GM23338 (cell line): ENCODE measurements around the gene KCNB1. TPM values are rescaled to one million over a fixed set of nuclear protein-coding genes. Genes with fewer than 3 reads are reported as not detected.

ENCODE experiments used
- ATAC-seq: fragments of 200-7000 bp; cut with Tn5 transposase; 3 replicates; pipeline ENCODE4 v1.9.1; 2020
- DNase-seq: peaks from one replicate; pipeline ENCODE4 v3.0.0-alpha.2; 2015; ENCODE audit warnings: low spot score
- H2AFZ ChIP-seq: fragments of 200-600 bp; sonication (generic); 2 replicates; pipeline ENCODE4 v1.8.0; 2016; ENCODE audit warnings: antibody characterized with exemption, mild to moderate bottlenecking, moderate library complexity
- H3F3A ChIP-seq: fragments of 200-600 bp; sonication (generic); replicated peaks from 2 replicates; pipeline ENCODE4 v1.8.0; 2017; ENCODE audit warnings: antibody characterized with exemption, mixed run types, low read depth
- H3K27ac ChIP-seq: fragments of 200-600 bp; sonication (generic); 2 replicates; pipeline ENCODE4 v1.6.1; 2016; ENCODE audit warnings: low read depth
- H3K27me3 ChIP-seq: fragments of 200-600 bp; sonication (generic); 2 replicates; pipeline ENCODE4 v1.8.0; 2016; ENCODE audit warnings: mild to moderate bottlenecking, mixed run types, moderate library complexity; ENCODE audit not compliant: insufficient read depth
- H3K36me3 ChIP-seq: fragments of 200-600 bp; sonication (generic); 2 replicates; pipeline ENCODE4 v1.8.0; 2016; ENCODE audit warnings: mild to moderate bottlenecking; ENCODE audit not compliant: insufficient read depth
- H3K4me1 ChIP-seq: fragments of 200-600 bp; sonication (generic); 2 replicates; pipeline ENCODE4 v1.8.0; 2016; ENCODE audit warnings: mild to moderate bottlenecking, moderate library complexity; ENCODE audit not compliant: insufficient read depth
- H3K4me2 ChIP-seq: fragments of 200-600 bp; sonication (generic); 2 replicates; pipeline ENCODE4 v1.7.1; 2017; ENCODE audit warnings: mixed run types
- H3K4me3 ChIP-seq: fragments of 200-600 bp; sonication (generic); 2 replicates; pipeline ENCODE4 v1.6.1; 2016; ENCODE audit warnings: mixed run types
- H3K79me2 ChIP-seq: fragments of 200-600 bp; sonication (generic); replicated peaks from 2 replicates; pipeline ENCODE4 v1.8.0; 2017; ENCODE audit warnings: mild to moderate bottlenecking; ENCODE audit not compliant: insufficient read depth
- H3K9me2 ChIP-seq: fragments of 200-600 bp; sonication (generic); 2 replicates; pipeline ENCODE4 v1.8.0; 2017; ENCODE audit not compliant: insufficient read depth
- H4K20me1 ChIP-seq: fragments of 200-600 bp; sonication (generic); replicated peaks from 2 replicates; pipeline ENCODE4 v1.8.0; 2017; ENCODE audit warnings: mild to moderate bottlenecking; ENCODE audit not compliant: insufficient read depth
- H3K27ac Mint-ChIP-seq: 2 replicates; pipeline ENCODE4 v1.8.0; 2020; ENCODE audit warnings: inconsistent platforms, mild to moderate bottlenecking, moderate library complexity, mixed read lengths
- H3K27me3 Mint-ChIP-seq: 3 replicates; pipeline ENCODE4 v1.8.0; 2022; ENCODE audit warnings: low read depth, mild to moderate bottlenecking, moderate library complexity, mixed read lengths, inconsistent platforms; ENCODE audit not compliant: insufficient read depth, poor library complexity
- H3K36me3 Mint-ChIP-seq: 3 replicates; pipeline ENCODE4 v1.8.0; 2021; ENCODE audit warnings: low read depth, mild to moderate bottlenecking, inconsistent platforms, moderate library complexity, mixed read lengths
- H3K4me1 Mint-ChIP-seq: 3 replicates; pipeline ENCODE4 v1.8.0; 2020; ENCODE audit warnings: mild to moderate bottlenecking, inconsistent platforms, mixed read lengths
- H3K4me3 Mint-ChIP-seq: 3 replicates; pipeline ENCODE4 v1.8.0; 2021; ENCODE audit warnings: moderate library complexity, mild to moderate bottlenecking, inconsistent platforms, mixed read lengths
- H3K9me3 Mint-ChIP-seq: 3 replicates; pipeline ENCODE4 v1.8.0; 2020; ENCODE audit warnings: moderate library complexity, mild to moderate bottlenecking, inconsistent platforms, mixed read lengths
- CREB1 ChIP-seq: fragments of 250-450 bp; sonication (Bioruptor Pico); IDR thresholded peaks from 2 replicates; pipeline ENCODE4 v1.5.0; 2020; ENCODE audit warnings: low read depth, mild to moderate bottlenecking, moderate library complexity
- CTCF ChIP-seq, 2 experiments: fragments of 200-600 bp in 1 of 2; sonication (generic) in 1 of 2; conservative IDR thresholded peaks; 2 replicates each; pipeline versions ENCODE4 v1.5.1 to v1.6.1; 2016 to 2017; ENCODE audit warnings: antibody characterized with exemption in 2 of 2, low read depth in 2 of 2, mild to moderate bottlenecking in 2 of 2, moderate library complexity in 1 of 2
- EZH2 ChIP-seq: fragments of 200-600 bp; sonication (generic); IDR thresholded peaks from one replicate; pipeline ENCODE4 v1.8.0; 2017; ENCODE audit warnings: antibody characterized with exemption, mild to moderate bottlenecking, low read depth; ENCODE audit not compliant: unreplicated experiment
- EZH2phosphoT487 ChIP-seq: fragments of 200-600 bp; sonication (generic); IDR thresholded peaks from one replicate; pipeline ENCODE4 v1.8.1; 2018; ENCODE audit warnings: antibody characterized with exemption; ENCODE audit not compliant: unreplicated experiment
- JUNB ChIP-seq: IDR thresholded peaks from one replicate; pipeline ENCODE4 v1.6.1; 2016; ENCODE audit warnings: antibody characterized with exemption; ENCODE audit not compliant: unreplicated experiment
- NANOG ChIP-seq: IDR thresholded peaks from 2 replicates; pipeline ENCODE4 v1.6.1; 2016; ENCODE audit warnings: antibody characterized with exemption, borderline replicate concordance
- POLR2AphosphoS5 ChIP-seq: IDR thresholded peaks from 2 replicates; pipeline ENCODE4 v1.6.1; 2016; ENCODE audit warnings: antibody characterized with exemption, low read depth
- STAT1 ChIP-seq: IDR thresholded peaks from one replicate; pipeline ENCODE4 v1.6.1; 2016; ENCODE audit warnings: antibody characterized with exemption; ENCODE audit not compliant: unreplicated experiment
- ZNF114 ChIP-seq: fragments of 250-450 bp; sonication (Bioruptor Pico); IDR thresholded peaks from 2 replicates; pipeline ENCODE4 v1.5.0; 2020; ENCODE audit warnings: mild to moderate bottlenecking, moderate library complexity
- ZNF331 ChIP-seq: fragments of 250-450 bp; sonication (Bioruptor Pico); IDR thresholded peaks from 2 replicates; pipeline ENCODE4 v1.5.0; 2020; ENCODE audit warnings: low read depth, mild to moderate bottlenecking, moderate library complexity
- ZNF462 ChIP-seq: fragments of 250-450 bp; sonication (Bioruptor Pico); IDR thresholded peaks from 2 replicates; pipeline ENCODE4 v1.5.0; 2020; ENCODE audit warnings: mild to moderate bottlenecking, moderate library complexity
- polyA plus RNA-seq: library from polyadenylated mRNA; unstranded; fragments of >200 nt; fragmentation: Nextera tagmentation; extraction: Ambion mirVana; gene quantifications from 2 replicates; pipeline ENCODE4 v1.2.1, GENCODE V29; 2016
- total RNA-seq: library from RNA; depleted of rRNA; stranded (reverse); fragments of >200 nt; shearing (Covaris generic); gene quantifications from 2 replicates; pipeline ENCODE4 v1.2.3, GENCODE V29; 2014
- TF ChIP-seq, protein P1 (sequence below): IDR thresholded peaks from 2 replicates; pipeline ENCODE4 v1.6.1; 2016; ENCODE audit warnings: antibody characterized with exemption
- TF ChIP-seq, protein P2 (sequence below): IDR thresholded peaks from one replicate; pipeline ENCODE4 v1.6.1; 2018; ENCODE audit warnings: antibody characterized with exemption; ENCODE audit not compliant: unreplicated experiment

The KCNB1 gene
- total and polyA plus RNA-seq, 2 experiments from 2014 or later, result 0.28 to 0.29 TPM

- Histone ChIP-seq H3K79me2 (no peaks in the 10 kb centered on the region), H3K4me3 (no peak overlapping the region), H2AFZ (no peak overlapping the region), H3K27me3 (no peaks in the 10 kb centered on the region), H3K9me2 (0 out of 2 replicates have a peak, but pooled peaks cover 6% of the 10 kb centered on the region), H3F3A (no peaks in the 10 kb centered on the region), H3K27ac (no peak overlapping the region), H3K4me2 (no peak overlapping the region), H3K4me1 (no peaks in the 10 kb centered on the region), H3K36me3 (no peaks in the 10 kb centered on the region), H4K20me1 (no peaks in the 10 kb centered on the region)
- Mint-ChIP-seq H3K4me1 (peaks cover 4% of the 10 kb centered on the region; the same call in 2 of the 3 replicates), H3K9me3 (no peaks in the 10 kb centered on the region), H3K27me3 (peaks cover 6% of the 10 kb centered on the region), H3K36me3 (peaks cover 8% of the 10 kb centered on the region; the same call in 2 of the 3 replicates), H3K27ac (no peak overlapping the region), H3K4me3 (no peak overlapping the region)
- no peak for DNase-seq
- no peak for ATAC-seq
- TF ChIP-seq ZNF331 (CRISPR knock-in tag) (no peak), STAT1 (no peak), EZH2phosphoT487 (no peak), JUNB (no peak), POLR2AphosphoS5 (no peak), ZNF114 (CRISPR knock-in tag) (no peak), ZNF462 (CRISPR knock-in tag) (no peak), NANOG (no peak), EZH2 (no peak), CREB1 (CRISPR knock-in tag) (no peak), CTCF (conservative IDR thresholded peaks at IDR 0.05; ENCODE audit: low read depth in 2 of 2) (no peak)
- TF ChIP-seq, protein P1, sequence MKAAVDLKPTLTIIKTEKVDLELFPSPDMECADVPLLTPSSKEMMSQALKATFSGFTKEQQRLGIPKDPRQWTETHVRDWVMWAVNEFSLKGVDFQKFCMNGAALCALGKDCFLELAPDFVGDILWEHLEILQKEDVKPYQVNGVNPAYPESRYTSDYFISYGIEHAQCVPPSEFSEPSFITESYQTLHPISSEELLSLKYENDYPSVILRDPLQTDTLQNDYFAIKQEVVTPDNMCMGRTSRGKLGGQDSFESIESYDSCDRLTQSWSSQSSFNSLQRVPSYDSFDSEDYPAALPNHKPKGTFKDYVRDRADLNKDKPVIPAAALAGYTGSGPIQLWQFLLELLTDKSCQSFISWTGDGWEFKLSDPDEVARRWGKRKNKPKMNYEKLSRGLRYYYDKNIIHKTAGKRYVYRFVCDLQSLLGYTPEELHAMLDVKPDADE, result no peak
- TF ChIP-seq, protein P2, sequence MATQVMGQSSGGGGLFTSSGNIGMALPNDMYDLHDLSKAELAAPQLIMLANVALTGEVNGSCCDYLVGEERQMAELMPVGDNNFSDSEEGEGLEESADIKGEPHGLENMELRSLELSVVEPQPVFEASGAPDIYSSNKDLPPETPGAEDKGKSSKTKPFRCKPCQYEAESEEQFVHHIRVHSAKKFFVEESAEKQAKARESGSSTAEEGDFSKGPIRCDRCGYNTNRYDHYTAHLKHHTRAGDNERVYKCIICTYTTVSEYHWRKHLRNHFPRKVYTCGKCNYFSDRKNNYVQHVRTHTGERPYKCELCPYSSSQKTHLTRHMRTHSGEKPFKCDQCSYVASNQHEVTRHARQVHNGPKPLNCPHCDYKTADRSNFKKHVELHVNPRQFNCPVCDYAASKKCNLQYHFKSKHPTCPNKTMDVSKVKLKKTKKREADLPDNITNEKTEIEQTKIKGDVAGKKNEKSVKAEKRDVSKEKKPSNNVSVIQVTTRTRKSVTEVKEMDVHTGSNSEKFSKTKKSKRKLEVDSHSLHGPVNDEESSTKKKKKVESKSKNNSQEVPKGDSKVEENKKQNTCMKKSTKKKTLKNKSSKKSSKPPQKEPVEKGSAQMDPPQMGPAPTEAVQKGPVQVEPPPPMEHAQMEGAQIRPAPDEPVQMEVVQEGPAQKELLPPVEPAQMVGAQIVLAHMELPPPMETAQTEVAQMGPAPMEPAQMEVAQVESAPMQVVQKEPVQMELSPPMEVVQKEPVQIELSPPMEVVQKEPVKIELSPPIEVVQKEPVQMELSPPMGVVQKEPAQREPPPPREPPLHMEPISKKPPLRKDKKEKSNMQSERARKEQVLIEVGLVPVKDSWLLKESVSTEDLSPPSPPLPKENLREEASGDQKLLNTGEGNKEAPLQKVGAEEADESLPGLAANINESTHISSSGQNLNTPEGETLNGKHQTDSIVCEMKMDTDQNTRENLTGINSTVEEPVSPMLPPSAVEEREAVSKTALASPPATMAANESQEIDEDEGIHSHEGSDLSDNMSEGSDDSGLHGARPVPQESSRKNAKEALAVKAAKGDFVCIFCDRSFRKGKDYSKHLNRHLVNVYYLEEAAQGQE, result no peak
Observed at GRCh38 chr20:49515586-49515985, 33.1 kb upstream of the KCNB1 start.
